MM.1S (cell line): Measurements from ENCODE around the gene TPCN1.

Source experiments
- CTCF ChIP-seq: fragments of 300-600 bp; sonication (generic); IDR thresholded peaks from 2 replicates; pipeline ENCODE4 v1.5.1; 2016; ENCODE audit warnings: antibody characterized with exemption, low read length, mixed read lengths
- EZH2 ChIP-seq: fragments of 300-600 bp; sonication (generic); optimal IDR thresholded peaks from 2 replicates; pipeline ENCODE3; 2017; ENCODE audit warnings: low read depth, mild to moderate bottlenecking, antibody characterized with exemption, low read length, mixed read lengths

GRCh38 chr12:113328368-113328889 is 107.2 kb downstream of the TPCN1 start:
- TF ChIP-seq EZH2: no peak
- TF ChIP-seq CTCF: no peak
